Keratinocyte (primary cell): ENCODE data around the gene HLA-B. TPM values are rescaled to one million over a fixed set of nuclear protein-coding genes. Genes with fewer than 3 reads are reported as not detected.

Source experiments
- DNase-seq: peaks from one replicate; pipeline ENCODE4 v3.0.0-alpha.2; 2011; ENCODE audit warnings: low read depth, missing footprints, low spot score
- FAIRE-seq: peaks from 2 replicates; lab custom pipeline; 2011; peaks lifted over from hg19 to GRCh38; lab: Jason Lieb, UNC
- H2AFZ ChIP-seq: 2 replicates; pipeline ENCODE4 v1.6.0; 2012; ENCODE audit warnings: low read length, control low read depth, inconsistent platforms; ENCODE audit not compliant: control insufficient read depth
- H3K27ac ChIP-seq: 2 replicates; pipeline ENCODE4 v1.5.1; 2011; ENCODE audit warnings: low read length; ENCODE audit not compliant: control insufficient read depth, insufficient read depth
- H3K27me3 ChIP-seq: 3 replicates; pipeline ENCODE4 v1.6.0; 2011; ENCODE audit warnings: low read length; ENCODE audit not compliant: control insufficient read depth, insufficient read depth; ENCODE audit errors: extremely low read depth
- H3K36me3 ChIP-seq, 2 experiments: 2 replicates in 1 of 2; 3 replicates in 1 of 2; pipeline ENCODE4 v1.5.1; 2011; ENCODE audit warnings: low read length in 2 of 2, mild to moderate bottlenecking in 1 of 2; ENCODE audit not compliant: control insufficient read depth in 2 of 2, insufficient read depth in 2 of 2; ENCODE audit errors: extremely low read depth in 1 of 2
- H3K4me1 ChIP-seq: 3 replicates; pipeline ENCODE4 v1.5.1; 2011; ENCODE audit warnings: low read length; ENCODE audit not compliant: control insufficient read depth, insufficient read depth; ENCODE audit errors: extremely low read depth
- H3K4me2 ChIP-seq: 3 replicates; pipeline ENCODE4 v1.6.0; 2011; ENCODE audit warnings: low read depth, low read length; ENCODE audit not compliant: control insufficient read depth, insufficient read depth; ENCODE audit errors: extremely low read depth
- H3K4me3 ChIP-seq, 3 experiments: fragments of 200-600 bp in 1 of 3; sonication (generic) in 1 of 3; 2 replicates in 2 of 3; 3 replicates in 1 of 3; pipeline ENCODE4 v1.5.1; 2011 to 2016; ENCODE audit warnings: low read length in 3 of 3, mild to moderate bottlenecking in 3 of 3, control low read depth in 2 of 3, inconsistent platforms in 1 of 3, low read depth in 1 of 3, mixed read lengths in 1 of 3, mixed run types in 1 of 3, moderate library complexity in 1 of 3; ENCODE audit not compliant: control insufficient read depth in 2 of 3, insufficient read depth in 2 of 3; ENCODE audit errors: extremely low read depth in 1 of 3
- H3K79me2 ChIP-seq: 2 replicates; pipeline ENCODE4 v1.6.0; 2012; ENCODE audit warnings: low read length; ENCODE audit not compliant: control insufficient read depth, insufficient read depth
- H3K9ac ChIP-seq: 3 replicates; pipeline ENCODE4 v1.6.0; 2011; ENCODE audit warnings: low read length; ENCODE audit not compliant: control insufficient read depth, insufficient read depth; ENCODE audit errors: extremely low read depth
- H3K9me1 ChIP-seq: 3 replicates; pipeline ENCODE4 v1.6.0; 2011; ENCODE audit warnings: low read length; ENCODE audit not compliant: control insufficient read depth, insufficient read depth; ENCODE audit errors: extremely low read depth
- H3K9me3 ChIP-seq: 2 replicates; pipeline ENCODE4 v1.5.1; 2012; ENCODE audit warnings: low read depth, low read length; ENCODE audit not compliant: control insufficient read depth
- H4K20me1 ChIP-seq: 3 replicates; pipeline ENCODE4 v1.6.0; 2011; ENCODE audit warnings: low read length; ENCODE audit not compliant: control insufficient read depth, insufficient read depth; ENCODE audit errors: extremely low read depth
- EZH2 ChIP-seq: IDR thresholded peaks from one replicate; pipeline ENCODE4 v1.6.1; 2012; ENCODE audit warnings: inconsistent platforms, mild to moderate bottlenecking, low read length, moderate library complexity
- dilution Hi-C: fragments of 300-500 bp; cut with MboI; formaldehyde crosslinking; loops from one replicate; pipeline ENCODE4 v1.7.0; 2020; ENCODE audit warnings: low sequenced_read_pairs; ENCODE audit not compliant: extremely low pct_ligation_motif_present
- polyA plus RNA-seq, 5 experiments: library from polyadenylated mRNA; depleted of rRNA in 3 of 5; stranded (reverse) in 3 of 5; stranded (forward) in 1 of 5; unstranded in 1 of 5; fragments of >200 nt; gene quantifications; 1 replicate in 1 of 5; 2 replicates in 3 of 5; 3 replicates in 1 of 5; pipeline versions ENCODE4 v1.2.1 to v1.2.3, GENCODE V29; 2011 to 2012; ENCODE audit warnings: missing spikeins in 2 of 5, low read depth in 1 of 5, low replicate concordance in 1 of 5
- TF ChIP-seq, protein P1 (sequence below), 3 experiments: IDR thresholded peaks in 1 of 3; conservative IDR thresholded peaks in 1 of 3; optimal IDR thresholded peaks in 1 of 3; 2 replicates in 2 of 3; 3 replicates in 1 of 3; pipeline versions ENCODE3 to v1.5.1; 2011; ENCODE audit warnings: low read length in 3 of 3, mild to moderate bottlenecking in 3 of 3, moderate library complexity in 2 of 3, control low read depth in 1 of 3, inconsistent platforms in 1 of 3; ENCODE audit not compliant: insufficient read depth in 2 of 3; ENCODE audit errors: extremely low read depth in 1 of 3

Gene HLA-B
- polyA plus RNA-seq, 1 donor (not counting 4 experiments of a cell fraction or from before 2014, with no cell fraction given): 265 TPM

GRCh38 chr6:31352683-31353383 is 4.1 kb downstream of the HLA-B start:
- no peak for TF ChIP-seq EZH2
- TF ChIP-seq, protein P1, sequence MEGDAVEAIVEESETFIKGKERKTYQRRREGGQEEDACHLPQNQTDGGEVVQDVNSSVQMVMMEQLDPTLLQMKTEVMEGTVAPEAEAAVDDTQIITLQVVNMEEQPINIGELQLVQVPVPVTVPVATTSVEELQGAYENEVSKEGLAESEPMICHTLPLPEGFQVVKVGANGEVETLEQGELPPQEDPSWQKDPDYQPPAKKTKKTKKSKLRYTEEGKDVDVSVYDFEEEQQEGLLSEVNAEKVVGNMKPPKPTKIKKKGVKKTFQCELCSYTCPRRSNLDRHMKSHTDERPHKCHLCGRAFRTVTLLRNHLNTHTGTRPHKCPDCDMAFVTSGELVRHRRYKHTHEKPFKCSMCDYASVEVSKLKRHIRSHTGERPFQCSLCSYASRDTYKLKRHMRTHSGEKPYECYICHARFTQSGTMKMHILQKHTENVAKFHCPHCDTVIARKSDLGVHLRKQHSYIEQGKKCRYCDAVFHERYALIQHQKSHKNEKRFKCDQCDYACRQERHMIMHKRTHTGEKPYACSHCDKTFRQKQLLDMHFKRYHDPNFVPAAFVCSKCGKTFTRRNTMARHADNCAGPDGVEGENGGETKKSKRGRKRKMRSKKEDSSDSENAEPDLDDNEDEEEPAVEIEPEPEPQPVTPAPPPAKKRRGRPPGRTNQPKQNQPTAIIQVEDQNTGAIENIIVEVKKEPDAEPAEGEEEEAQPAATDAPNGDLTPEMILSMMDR (optimal IDR thresholded peaks at IDR 0.05 in 1 of 3, IDR thresholded peaks at IDR 0.05 in 1 of 3, conservative IDR thresholded peaks at IDR 0.05 in 1 of 3; ENCODE audit: extremely low read depth in 1 of 3, insufficient read depth in 2 of 3, low read length in 3 of 3): no peak
- H3K36me3 ChIP-seq: peaks cover 0 to 7% of the 10 kb centered on the region in 2 experiments
- no peaks in the 10 kb centered on the region for H4K20me1 ChIP-seq
- no peaks in the 10 kb centered on the region for H3K9me1 ChIP-seq
- H3K79me2 ChIP-seq: no peaks in the 10 kb centered on the region
- FAIRE-seq (no peak), DNase-seq (no peak)
- no peak overlapping the region for H2AFZ ChIP-seq
- H3K4me2 ChIP-seq: no peak overlapping the region
- H3K4me3 ChIP-seq: no peak overlapping the region
- no peak overlapping the region for H3K27ac ChIP-seq
- no peaks in the 10 kb centered on the region for H3K9me3 ChIP-seq
- H3K9ac ChIP-seq: no peak overlapping the region
- dilution Hi-C loops: no loop called here
- H3K4me1 ChIP-seq: peaks cover 9% of the 10 kb centered on the region
- peaks cover 16% of the 10 kb centered on the region for H3K27me3 ChIP-seq

DNA sequence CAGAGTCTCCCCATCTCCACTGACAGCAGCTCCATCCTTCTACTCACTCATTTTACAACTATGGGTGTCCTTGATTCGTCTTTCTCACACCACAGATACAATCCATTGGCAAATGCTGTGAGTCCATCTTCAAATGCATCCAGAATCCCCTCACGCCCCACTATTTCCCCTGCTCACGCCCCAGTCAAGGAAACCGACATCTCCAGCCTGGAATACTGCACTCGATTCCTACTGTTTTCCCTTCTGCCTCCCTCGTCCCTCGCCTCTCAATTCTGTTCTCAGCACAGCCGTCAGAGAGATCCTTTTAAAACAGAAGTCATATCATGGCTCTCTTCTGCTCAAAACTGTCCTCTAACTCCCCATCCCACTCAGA is 4.7 kb downstream of the HLA-B start:
- Histone ChIP-seq H3K4me1 (peaks cover 6% of the 10 kb centered on the region), H3K79me2 (no peaks in the 10 kb centered on the region), H3K9ac (no peak overlapping the region), H4K20me1 (no peaks in the 10 kb centered on the region), H3K4me2 (no peak overlapping the region), H3K4me3 (no peak overlapping the region), H3K27ac (no peak overlapping the region), H3K9me1 (no peaks in the 10 kb centered on the region), H3K36me3 (peaks cover 0 to 7% of the 10 kb centered on the region in 2 experiments), H2AFZ (no peak overlapping the region), H3K9me3 (no peaks in the 10 kb centered on the region), H3K27me3 (peaks cover 18% of the 10 kb centered on the region)
- no peak for FAIRE-seq
- no peak for TF ChIP-seq EZH2
- DNase-seq: no peak
- dilution Hi-C loops: no loop called here
